NOMO-1 (cell line): ENCODE results near the gene UNC13B.
A peak's percentile ranks its signal among the peaks of the same experiment; 100 is the strongest.
"Not testable (repeated sequence)": the region's sequence is repeated elsewhere in the genome, so short reads cannot be mapped to it uniquely, and the experiment has no call there.

Experiments
- DNase-seq, 2 experiments: peaks; one replicate each; lab custom pipeline; 2025; ENCODE audit not compliant: unreplicated experiment in 2 of 2; lab: John Stamatoyannopoulos, UW

Gene UNC13B

DNA sequence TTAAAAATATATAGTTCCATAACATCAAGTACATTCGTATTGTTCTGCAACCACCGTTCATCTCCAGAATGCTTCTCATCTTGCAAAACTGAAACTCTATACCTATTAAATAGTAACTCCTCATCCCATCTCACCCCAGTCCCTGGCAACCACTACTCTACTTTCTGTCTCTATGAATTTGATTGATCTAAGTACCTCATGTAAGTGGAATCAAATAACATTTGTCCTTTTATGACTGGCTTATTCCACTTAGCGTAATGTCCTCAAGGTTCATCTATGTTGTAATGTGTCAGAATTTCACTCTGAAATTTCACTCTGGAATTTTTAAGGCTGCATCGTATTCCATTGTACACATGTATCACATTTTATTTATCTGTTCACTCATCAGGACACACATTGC is 196.0 kb downstream of the UNC13B start:
- DNase-seq = no peak

GRCh38 chr9:35364817-35365585 is 203.2 kb downstream of the UNC13B start:
- no peak for DNase-seq

- no peak for DNase-seq
Observed at GRCh38 chr9:35366627-35367026, 204.8 kb downstream of the UNC13B start.

GRCh38 chr9:35367451-35367850 is 205.6 kb downstream of the UNC13B start:
- DNase-seq = no peak

DNA sequence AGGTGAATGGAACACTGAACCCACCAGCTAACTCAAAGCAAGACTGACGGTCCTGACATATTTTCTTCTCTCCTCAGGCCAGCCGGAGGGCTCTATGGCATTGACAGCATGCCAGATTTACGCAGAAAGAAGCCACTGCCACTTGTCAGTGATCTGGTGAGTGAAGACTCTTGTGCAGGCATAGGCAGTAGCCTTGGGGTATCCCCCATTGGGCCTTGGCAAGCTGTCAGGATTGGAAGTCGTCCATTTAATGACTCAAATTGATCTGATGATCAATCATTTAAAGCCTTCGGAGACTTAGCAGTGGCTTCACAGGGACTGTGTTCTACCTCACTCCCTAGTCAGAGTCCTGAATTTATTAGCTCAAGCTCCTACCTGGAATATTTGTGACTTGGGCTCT is 208.4 kb downstream of the UNC13B start:
- no peak for DNase-seq

DNA sequence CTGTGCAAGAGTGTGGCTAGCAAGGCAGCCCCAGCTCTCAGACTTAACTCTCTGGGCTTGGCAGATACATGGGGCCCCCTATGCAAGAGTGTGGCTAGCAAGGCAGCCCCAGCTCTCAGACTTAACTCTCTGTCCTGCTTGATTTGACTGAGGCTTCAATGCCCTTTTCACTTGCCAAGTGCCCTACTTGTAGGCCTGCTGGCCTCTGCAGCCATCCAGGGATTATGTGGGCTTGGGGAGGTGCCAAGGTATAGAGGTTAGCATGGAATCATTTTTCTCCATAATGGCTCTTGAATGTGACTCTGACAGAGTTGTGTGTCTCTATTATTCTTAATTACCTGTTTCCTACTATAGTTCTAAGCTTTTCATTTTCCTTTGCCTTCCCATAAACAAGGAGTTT is 212.6 kb downstream of the UNC13B start:
- no peak for DNase-seq

DNA sequence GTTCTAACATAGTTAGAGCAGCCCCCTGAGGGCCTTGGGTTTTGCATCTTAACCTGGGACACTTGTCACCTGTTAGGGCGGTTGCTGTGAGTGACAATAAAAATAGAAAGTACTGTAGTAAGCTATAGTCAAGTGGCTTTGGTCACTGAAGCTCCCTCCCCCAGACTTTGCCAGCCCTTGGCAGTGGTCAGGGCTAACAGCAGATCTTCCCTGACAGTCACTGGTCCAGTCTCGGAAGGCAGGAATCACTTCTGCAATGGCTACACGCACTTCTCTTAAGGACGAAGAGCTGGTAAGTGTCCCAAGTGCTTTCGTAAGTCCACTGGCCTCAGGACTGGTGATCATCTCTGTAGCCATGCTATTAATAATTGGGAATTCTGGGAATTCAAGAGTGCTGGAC is 213.1 kb downstream of the UNC13B start:
- no peak for DNase-seq

- DNase-seq = no peak
Observed at GRCh38 chr9:35380039-35380438, 218.2 kb downstream of the UNC13B start.

- DNase-seq = no peak
Observed at GRCh38 chr9:35380619-35381018, 218.8 kb downstream of the UNC13B start.

DNA sequence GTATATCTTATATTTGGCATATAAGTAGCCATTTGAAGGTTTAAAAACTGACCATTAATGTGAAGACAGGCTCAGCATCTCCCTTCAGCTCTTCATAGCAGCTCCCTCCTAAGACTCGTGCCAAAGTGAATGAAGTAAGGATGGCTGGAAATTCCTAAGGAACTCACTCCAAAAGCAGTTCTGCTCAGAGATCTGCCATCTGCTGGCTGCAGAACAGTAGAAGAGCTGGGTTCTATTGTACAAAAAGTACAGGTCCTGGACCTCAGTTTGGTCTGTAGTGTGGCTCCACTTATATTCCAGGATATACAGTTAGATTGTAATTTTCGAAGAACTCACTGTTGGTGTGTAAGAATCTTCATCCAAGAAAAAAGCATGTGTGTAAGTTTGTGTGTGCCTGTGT is 223.2 kb downstream of the UNC13B start:
- no peak for DNase-seq

DNA sequence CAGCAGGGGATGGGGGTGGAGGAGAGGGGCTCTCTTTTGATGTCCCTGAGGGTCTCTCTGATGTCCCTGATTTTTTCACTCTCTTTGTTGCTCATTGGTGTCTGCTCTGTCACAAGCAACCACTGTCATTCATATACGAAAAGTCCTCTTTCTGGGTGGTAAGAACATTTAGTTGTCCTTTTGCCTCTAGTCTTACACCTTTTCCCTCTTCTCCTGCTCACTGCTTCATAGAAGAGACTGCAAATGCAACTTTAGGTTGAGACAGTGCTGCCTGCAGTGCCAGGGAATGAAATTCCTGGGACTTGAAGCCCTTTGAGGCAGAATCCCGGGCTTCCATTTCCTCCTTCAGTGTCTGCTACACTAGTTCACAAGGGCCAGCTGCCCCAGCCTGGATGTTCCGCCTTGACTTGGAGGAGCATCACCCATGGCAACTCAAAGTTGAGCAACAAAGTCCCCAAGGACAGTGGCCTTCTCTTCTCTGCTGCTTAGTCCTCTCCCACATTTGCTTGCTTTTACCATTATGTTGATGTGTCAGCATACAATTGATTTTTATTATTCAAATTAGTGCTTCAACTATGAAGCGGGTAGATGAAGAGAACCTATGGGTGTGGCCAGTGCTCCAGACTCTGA is 233.4 kb downstream of the UNC13B start:
- DNase-seq = no peak

- DNase-seq = no peak
Observed at GRCh38 chr9:35395706-35396101, 233.9 kb downstream of the UNC13B start.

GRCh38 chr9:35396560-35397215 is 234.9 kb downstream of the UNC13B start:
- no peak for DNase-seq

- no peak for DNase-seq
Observed at GRCh38 chr9:35397216-35397698, 235.4 kb downstream of the UNC13B start.

DNA sequence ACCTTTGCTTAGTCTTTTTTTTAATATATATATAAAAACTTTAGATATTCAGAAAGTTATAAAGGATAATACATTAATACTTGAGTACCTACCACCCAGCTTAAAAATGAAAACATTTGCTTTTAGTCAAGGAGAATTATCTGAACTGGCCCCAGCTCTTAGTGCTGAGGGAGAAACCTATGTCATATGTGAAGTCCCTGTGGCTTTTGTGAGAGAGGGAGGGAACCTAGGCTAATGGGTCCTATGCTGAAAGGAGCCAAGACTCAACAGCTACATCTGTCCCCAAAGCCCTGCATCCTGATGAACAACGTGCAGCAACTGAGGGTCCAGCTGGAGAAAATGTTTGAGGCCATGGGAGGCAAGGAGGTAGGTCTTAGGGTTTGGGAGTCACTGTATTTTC is 236.1 kb downstream of the UNC13B start:
- no peak for DNase-seq

DNA sequence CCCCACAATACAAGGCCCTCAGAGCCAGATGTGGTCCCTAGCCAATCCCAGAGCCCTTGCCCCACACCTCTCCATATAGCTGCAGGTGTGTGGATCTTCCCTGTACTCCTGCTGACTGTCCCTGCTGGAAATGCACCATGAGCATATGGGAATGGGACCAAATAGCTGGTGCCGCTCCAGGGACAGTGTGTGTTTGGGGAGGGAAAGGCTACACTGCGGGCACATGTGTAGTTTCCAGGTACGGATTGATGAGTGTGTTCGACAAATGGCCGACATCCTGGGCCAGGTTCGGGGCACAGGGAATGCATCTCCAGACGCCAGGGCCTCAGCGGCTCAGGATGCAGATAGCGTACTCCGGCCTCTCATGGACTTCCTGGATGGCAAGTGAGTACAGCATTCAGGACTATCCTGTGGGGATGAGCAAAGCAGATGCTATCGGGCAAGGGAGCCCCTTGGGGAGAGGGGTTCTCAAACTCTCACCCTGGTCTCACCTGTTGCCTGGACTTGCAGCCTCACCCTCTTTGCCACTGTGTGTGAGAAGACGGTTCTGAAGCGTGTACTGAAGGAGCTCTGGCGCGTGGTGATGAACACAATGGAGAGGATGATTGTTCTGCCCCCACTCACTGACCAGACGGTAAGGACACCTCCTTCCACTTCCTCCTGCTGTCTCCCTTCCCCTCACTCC is 237.0 kb downstream of the UNC13B start:
- no peak for DNase-seq

DNA sequence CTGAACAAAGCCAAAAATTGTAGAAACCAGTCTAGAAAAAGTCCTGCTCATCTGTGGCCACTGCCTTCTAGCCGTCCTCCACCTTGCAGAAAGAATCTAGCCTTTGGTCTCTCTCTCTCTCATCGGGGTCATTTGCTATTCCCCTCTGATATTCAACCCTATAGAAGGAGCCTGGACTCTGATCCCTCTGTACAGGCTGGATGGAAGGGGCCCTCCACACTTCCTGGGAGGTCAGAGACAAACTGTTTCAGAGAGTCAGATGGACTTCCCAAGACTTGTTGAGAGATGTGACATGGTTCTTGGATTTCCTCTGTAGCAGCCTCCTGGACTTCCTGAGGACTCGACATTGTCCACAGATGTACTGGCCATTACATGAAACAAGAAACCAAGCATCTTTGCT is 243.1 kb downstream of the UNC13B start:
- no peak for DNase-seq

DNA sequence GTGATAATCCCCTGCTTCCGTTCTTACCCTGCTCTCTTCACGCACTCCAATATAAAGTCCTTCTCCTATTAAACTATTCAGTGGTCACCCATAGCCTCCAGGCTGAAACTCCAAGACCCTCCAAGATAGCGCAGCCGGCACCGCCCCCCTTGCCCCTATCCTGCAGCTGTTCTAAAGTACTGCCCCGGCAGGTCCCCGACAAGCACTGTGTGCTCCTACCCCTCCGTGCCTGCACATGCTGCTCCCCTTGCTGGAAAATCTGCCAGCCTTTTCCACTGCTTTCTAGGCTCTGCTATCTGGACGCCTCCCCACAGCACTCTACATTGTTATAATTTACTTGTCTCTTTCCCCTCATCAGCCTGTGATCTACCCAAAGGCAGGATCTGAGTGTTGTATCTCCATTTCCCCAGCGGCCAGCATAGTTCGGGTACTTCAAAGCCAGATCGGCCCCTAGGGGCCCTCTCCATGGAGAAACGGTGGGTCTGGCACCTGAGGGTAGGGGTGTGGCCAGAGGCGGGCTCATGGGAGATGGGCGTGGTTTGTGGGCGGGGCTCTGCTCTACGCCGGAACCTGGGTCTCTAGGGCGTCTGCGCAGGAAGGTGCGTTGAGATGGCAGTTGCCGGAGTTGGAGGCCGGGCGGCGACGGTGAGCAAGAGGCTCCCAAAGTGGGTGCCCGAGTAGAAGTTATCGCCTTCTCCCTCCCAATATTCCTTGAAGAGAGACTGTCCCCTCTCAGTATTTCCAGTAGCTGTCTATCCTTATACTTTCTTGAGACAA is 244.6 kb downstream of the UNC13B start:
- DNase-seq = peak; percentile 15 to 26

GRCh38 chr9:35407846-35408245 is 246.0 kb downstream of the UNC13B start:
- DNase-seq = peak; percentile 43 to 97

- DNase-seq = not testable (repeated sequence)
Observed at GRCh38 chr9:35409434-35409833, 247.6 kb downstream of the UNC13B start.

GRCh38 chr9:35414889-35415288 is 253.1 kb downstream of the UNC13B start:
- no peak for DNase-seq
